ENCODE data around the gene CLEC7A. TPM values are rescaled to one million over a fixed set of nuclear protein-coding genes. Genes with fewer than 3 reads are reported as not detected.

CLEC7A gene
- total RNA-seq, 4 donors from 2014 or later: 1.1 to 40.7 (median 3.6) TPM

DNA sequence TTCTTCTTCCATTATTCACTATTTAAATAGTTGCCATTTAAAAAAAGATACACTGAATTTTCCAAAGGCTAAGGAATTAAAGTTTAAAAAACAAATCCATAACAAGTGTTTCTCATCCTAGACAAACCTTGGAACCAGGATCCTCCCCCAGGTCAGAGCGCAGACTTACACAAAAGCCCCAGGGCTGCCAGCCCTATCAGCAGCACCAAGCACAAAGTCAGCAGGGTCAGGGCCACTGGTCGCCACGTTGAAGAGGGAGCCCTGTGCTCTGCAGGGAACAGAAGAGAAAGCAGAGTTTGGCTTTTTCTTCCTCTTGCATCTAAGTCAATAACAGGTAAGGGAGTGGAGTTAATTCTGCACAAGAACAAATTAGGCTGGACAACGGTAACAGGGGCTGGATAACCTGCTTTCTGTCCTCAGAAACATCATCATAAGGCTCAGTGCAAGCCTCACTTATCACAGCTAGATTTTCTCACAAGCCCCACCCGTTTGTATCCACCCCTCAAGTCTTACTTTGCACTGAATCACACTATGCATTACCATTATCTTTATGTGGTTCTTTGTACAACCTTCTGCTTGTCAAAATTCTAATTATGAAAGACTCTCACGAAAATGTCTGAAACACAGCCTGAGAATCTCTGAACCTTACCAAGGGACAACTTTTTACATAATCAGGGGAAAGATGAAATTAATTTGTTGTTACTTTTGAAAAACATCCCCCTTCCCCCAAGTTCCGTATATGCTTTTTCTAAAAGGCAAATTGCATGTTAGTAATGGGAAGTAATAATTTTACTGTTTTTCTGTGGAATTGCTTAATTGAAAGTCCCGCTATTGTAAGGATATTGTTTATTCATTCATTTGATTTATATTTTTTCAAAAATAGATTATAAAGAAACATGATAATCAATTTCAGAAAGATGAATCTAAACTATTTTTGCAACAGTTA is 40.8 kb downstream of the CLEC7A start:
- no peaks in the 10 kb centered on the region for H3K9me3 ChIP-seq
- H3K4me3 ChIP-seq: no peak overlapping the region
- intact Hi-C loops (cut with DNase I; ENCODE audit: low total_unique reads): no loop called here
- no peaks in the 10 kb centered on the region for H3K27me3 ChIP-seq
- in situ Hi-C loops (cut with MboI; ENCODE audit: low sequenced_read_pairs in 4 of 4): no loop called here
- no peaks in the 10 kb centered on the region for H3K36me3 ChIP-seq
- DNase-seq (no peak), ATAC-seq (no peak)
- no peaks in the 10 kb centered on the region for H3K4me1 ChIP-seq
- TF ChIP-seq, protein P1, sequence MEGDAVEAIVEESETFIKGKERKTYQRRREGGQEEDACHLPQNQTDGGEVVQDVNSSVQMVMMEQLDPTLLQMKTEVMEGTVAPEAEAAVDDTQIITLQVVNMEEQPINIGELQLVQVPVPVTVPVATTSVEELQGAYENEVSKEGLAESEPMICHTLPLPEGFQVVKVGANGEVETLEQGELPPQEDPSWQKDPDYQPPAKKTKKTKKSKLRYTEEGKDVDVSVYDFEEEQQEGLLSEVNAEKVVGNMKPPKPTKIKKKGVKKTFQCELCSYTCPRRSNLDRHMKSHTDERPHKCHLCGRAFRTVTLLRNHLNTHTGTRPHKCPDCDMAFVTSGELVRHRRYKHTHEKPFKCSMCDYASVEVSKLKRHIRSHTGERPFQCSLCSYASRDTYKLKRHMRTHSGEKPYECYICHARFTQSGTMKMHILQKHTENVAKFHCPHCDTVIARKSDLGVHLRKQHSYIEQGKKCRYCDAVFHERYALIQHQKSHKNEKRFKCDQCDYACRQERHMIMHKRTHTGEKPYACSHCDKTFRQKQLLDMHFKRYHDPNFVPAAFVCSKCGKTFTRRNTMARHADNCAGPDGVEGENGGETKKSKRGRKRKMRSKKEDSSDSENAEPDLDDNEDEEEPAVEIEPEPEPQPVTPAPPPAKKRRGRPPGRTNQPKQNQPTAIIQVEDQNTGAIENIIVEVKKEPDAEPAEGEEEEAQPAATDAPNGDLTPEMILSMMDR (IDR thresholded peaks at IDR 0.05 in 4 of 5, conservative IDR thresholded peaks at IDR 0.05 in 1 of 5): no peak
- TF ChIP-seq POLR2A (IDR thresholded peaks at IDR 0.05): no peak
- H3K27ac ChIP-seq: no peak overlapping the region

DNA sequence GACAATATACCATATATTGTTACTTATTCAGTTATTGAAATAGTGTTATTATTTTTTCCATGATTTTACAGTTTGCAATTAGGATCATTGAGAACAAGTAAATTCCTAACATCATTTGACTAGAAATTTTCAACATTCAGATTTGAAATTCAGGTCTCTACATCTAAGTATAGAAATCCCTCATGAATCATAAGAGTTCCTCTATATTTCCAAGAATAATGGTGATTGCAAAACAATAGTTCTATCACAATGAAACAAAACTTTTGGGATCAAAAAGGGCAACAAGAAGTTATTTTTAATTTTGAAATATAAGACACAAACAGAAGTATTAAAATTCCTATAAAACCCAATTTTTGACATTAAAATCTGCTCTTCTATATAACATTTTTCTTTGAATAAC is 42.0 kb downstream of the CLEC7A start:
- TF ChIP-seq, protein P1 (IDR thresholded peaks at IDR 0.05 in 4 of 5, conservative IDR thresholded peaks at IDR 0.05 in 1 of 5): no peak
- TF ChIP-seq POLR2A (IDR thresholded peaks at IDR 0.05): no peak
- no peak for ATAC-seq
- no peak for DNase-seq
- in situ Hi-C loops (cut with MboI; ENCODE audit: low sequenced_read_pairs in 4 of 4) (no loop called here), intact Hi-C loops (cut with DNase I; ENCODE audit: low total_unique reads) (no loop called here)
- no peak overlapping the region for H3K4me3 ChIP-seq
- H3K27ac ChIP-seq: no peak overlapping the region
- no peaks in the 10 kb centered on the region for H3K36me3 ChIP-seq
- H3K4me1 ChIP-seq: no peaks in the 10 kb centered on the region
- H3K27me3 ChIP-seq: no peaks in the 10 kb centered on the region
- H3K9me3 ChIP-seq: no peaks in the 10 kb centered on the region

DNA sequence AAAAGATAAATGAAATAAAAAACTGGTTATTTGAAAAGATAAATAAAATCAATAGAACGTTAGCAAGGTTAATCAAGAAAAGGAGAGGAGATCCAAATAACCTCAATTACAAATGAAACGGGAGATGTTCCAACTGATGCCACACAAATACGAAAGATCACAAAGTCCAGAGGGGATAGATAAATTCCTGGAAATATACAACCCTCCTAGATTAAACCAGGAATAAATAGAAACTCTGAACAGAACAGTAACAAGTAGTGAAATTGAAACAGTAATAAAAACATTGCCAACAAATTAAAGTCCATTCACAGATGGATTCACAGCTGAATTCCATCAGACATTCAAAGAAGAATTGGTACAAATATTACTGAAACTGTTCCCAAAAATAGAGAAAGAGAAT is 43.6 kb downstream of the CLEC7A start:
- Histone ChIP-seq H3K36me3 (no peaks in the 10 kb centered on the region), H3K27ac (no peak overlapping the region), H3K4me3 (no peak overlapping the region), H3K27me3 (no peaks in the 10 kb centered on the region), H3K4me1 (no peaks in the 10 kb centered on the region), H3K9me3 (no peaks in the 10 kb centered on the region)
- TF ChIP-seq, protein P1 (IDR thresholded peaks at IDR 0.05 in 4 of 5, conservative IDR thresholded peaks at IDR 0.05 in 1 of 5): no peak
- TF ChIP-seq POLR2A (IDR thresholded peaks at IDR 0.05): no peak
- in situ Hi-C loops (cut with MboI; ENCODE audit: low sequenced_read_pairs in 4 of 4) (no loop called here), intact Hi-C loops (cut with DNase I; ENCODE audit: low total_unique reads) (no loop called here)
- DNase-seq (no peak), ATAC-seq (no peak)

DNA sequence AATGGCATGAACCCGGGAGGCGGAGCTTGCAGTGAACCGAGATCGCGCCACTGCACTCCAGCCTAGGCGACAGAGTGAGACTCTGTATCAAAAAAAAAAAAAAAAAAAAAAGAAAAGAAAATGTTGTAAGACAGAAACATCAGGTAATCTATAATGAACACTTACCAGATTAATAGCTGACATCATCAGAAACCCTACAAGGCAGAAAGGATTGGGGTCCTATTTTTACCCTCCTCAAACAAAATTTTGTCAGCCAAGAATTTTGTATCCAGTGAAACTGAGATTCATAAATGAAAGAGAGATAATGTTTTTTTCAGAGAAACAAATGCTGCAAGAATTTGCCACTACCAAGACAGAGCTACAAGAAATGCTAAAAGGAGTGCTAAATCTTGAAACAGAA is 45.3 kb downstream of the CLEC7A start:
- Histone ChIP-seq H3K27me3 (no peaks in the 10 kb centered on the region), H3K9me3 (no peaks in the 10 kb centered on the region), H3K27ac (no peak overlapping the region), H3K36me3 (no peaks in the 10 kb centered on the region), H3K4me3 (no peak overlapping the region), H3K4me1 (no peaks in the 10 kb centered on the region)
- TF ChIP-seq, protein P1 (IDR thresholded peaks at IDR 0.05 in 4 of 5, conservative IDR thresholded peaks at IDR 0.05 in 1 of 5): no peak
- ATAC-seq (no peak), DNase-seq (no peak)
- intact Hi-C loops (cut with DNase I; ENCODE audit: low total_unique reads) (no loop called here), in situ Hi-C loops (cut with MboI; ENCODE audit: low sequenced_read_pairs in 4 of 4) (no loop called here)
